ENCODE data around the gene RDH16. TPM values are rescaled to one million over a fixed set of nuclear protein-coding genes. Genes with fewer than 3 reads are reported as not detected.

Gene RDH16
- total and polyA plus RNA-seq, 2 donors (not counting 3 experiments of a cell fraction or from before 2014, with no cell fraction given) = 0.08 to 0.29 TPM

- FAIRE-seq = no peak
- H3K79me2 ChIP-seq (ENCODE audit: control insufficient read depth, insufficient read depth, low read length) = no peaks in the 10 kb centered on the region
- H4K20me1 ChIP-seq (replicated peaks; ENCODE audit: control insufficient read depth, extremely low read depth, insufficient read depth, low read length) = no peaks in the 10 kb centered on the region
- intact Hi-C loops (cut with micrococcal nuclease) = no loop called here
- POLR2A ChIA-PET = no interaction called here
- no TSS peak for BruUV-seq (replicated peaks)
- H3K9ac ChIP-seq (replicated peaks; ENCODE audit: extremely low read depth, insufficient read depth, low read length) = no peak overlapping the region
- H3K36me3 ChIP-seq (ENCODE audit: control insufficient read depth in 2 of 2, extremely low read depth in 1 of 2, insufficient read depth in 2 of 2, low read length in 2 of 2) = no peaks in the 10 kb centered on the region
- no peaks in the 10 kb centered on the region for H3K9me1 ChIP-seq (replicated peaks; ENCODE audit: control insufficient read depth, extremely low read depth, insufficient read depth, low read length)
- H3K4me2 ChIP-seq (ENCODE audit: insufficient read depth, low read length) = no peak overlapping the region
- no peak for DNase-seq (ENCODE audit: low read depth, low spot score)
- H2AFZ ChIP-seq (ENCODE audit: low read depth, low read length) = no peak overlapping the region
- no peaks in the 10 kb centered on the region for H3K4me1 ChIP-seq (ENCODE audit: control insufficient read depth, extremely low read depth, insufficient read depth, low read length)
- TF ChIP-seq POLR2A (IDR thresholded peaks at IDR 0.05; ENCODE audit: low read depth, low read length) (no peak), POLR2AphosphoS5 (IDR thresholded peaks at IDR 0.05; ENCODE audit: insufficient read depth, low read depth, low read length) (no peak), JUN (IDR thresholded peaks at IDR 0.05; ENCODE audit: borderline replicate concordance, insufficient read depth, insufficient read length, low read depth) (no peak)
- H3K9me3 ChIP-seq (replicated peaks; ENCODE audit: control insufficient read depth, insufficient read depth, low read length) = no peaks in the 10 kb centered on the region
- no peak overlapping the region for H3K27ac ChIP-seq (ENCODE audit: insufficient read depth, low read depth, low read length)
- H3K4me3 ChIP-seq (replicated peaks in 1 of 3; ENCODE audit: insufficient read depth in 1 of 3, low read depth in 1 of 3, low read length in 3 of 3) = no peak overlapping the region
- CTCF ChIA-PET = no interaction called here
- dilution Hi-C loops (cut with MboI; ENCODE audit: extremely low pct_ligation_motif_present, low sequenced_read_pairs) = no loop called here
- no peaks in the 10 kb centered on the region for H3K27me3 ChIP-seq (ENCODE audit: control insufficient read depth in 2 of 2, insufficient read depth in 2 of 2, low read length in 2 of 2)
These were observed 22.9 kb upstream of the RDH16 start for GRCh38 chr12:56980268-56980667.

DNA sequence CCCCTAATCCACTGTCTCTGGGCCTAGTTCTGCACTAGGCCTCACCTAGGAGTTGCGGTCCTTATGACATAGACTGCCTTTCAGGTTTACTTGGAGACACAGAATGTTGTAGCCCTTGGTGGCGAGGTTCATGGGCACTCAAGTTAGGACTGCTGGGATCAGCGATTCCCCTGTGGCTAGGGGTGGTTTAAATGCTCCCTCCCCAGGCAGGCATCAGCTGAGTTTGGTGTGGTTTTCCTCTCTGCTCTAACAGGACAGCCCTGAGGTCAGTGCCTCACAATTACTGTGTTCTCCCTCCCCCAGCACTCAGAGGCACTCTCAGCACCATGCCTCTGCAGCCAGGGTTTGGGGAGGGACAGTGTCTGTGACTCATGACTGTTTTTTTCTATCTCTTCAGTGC is 22.2 kb upstream of the RDH16 start:
- H3K9ac ChIP-seq (replicated peaks; ENCODE audit: extremely low read depth, insufficient read depth, low read length) = no peak overlapping the region
- no peaks in the 10 kb centered on the region for H3K9me3 ChIP-seq (replicated peaks; ENCODE audit: control insufficient read depth, insufficient read depth, low read length)
- no peaks in the 10 kb centered on the region for H3K4me1 ChIP-seq (ENCODE audit: control insufficient read depth, extremely low read depth, insufficient read depth, low read length)
- no peak overlapping the region for H3K4me2 ChIP-seq (ENCODE audit: insufficient read depth, low read length)
- no peaks in the 10 kb centered on the region for H3K9me1 ChIP-seq (replicated peaks; ENCODE audit: control insufficient read depth, extremely low read depth, insufficient read depth, low read length)
- no peak overlapping the region for H3K27ac ChIP-seq (ENCODE audit: insufficient read depth, low read depth, low read length)
- FAIRE-seq (no peak), DNase-seq (ENCODE audit: low read depth, low spot score) (no peak)
- no TSS peak for BruUV-seq (replicated peaks)
- no peaks in the 10 kb centered on the region for H4K20me1 ChIP-seq (replicated peaks; ENCODE audit: control insufficient read depth, extremely low read depth, insufficient read depth, low read length)
- no peak overlapping the region for H2AFZ ChIP-seq (ENCODE audit: low read depth, low read length)
- H3K79me2 ChIP-seq (ENCODE audit: control insufficient read depth, insufficient read depth, low read length) = no peaks in the 10 kb centered on the region
- TF ChIP-seq POLR2A (IDR thresholded peaks at IDR 0.05; ENCODE audit: low read depth, low read length) (no peak), MYC (IDR thresholded peaks at IDR 0.05; ENCODE audit: low read depth, low read length) (no peak), FOS (IDR thresholded peaks at IDR 0.05; ENCODE audit: borderline replicate concordance, insufficient read depth, low read length) (no peak), JUN (IDR thresholded peaks at IDR 0.05; ENCODE audit: borderline replicate concordance, insufficient read depth, insufficient read length, low read depth) (no peak), CTCF (IDR thresholded peaks at IDR 0.05; ENCODE audit: extremely low read depth in 1 of 2, insufficient read depth in 1 of 2, low read depth in 1 of 2, low read length in 2 of 2) (no peak), GATA2 (IDR thresholded peaks at IDR 0.05; ENCODE audit: insufficient read depth, insufficient read length, low read depth, low read length) (no peak)
- TF ChIP-seq, protein P1, sequence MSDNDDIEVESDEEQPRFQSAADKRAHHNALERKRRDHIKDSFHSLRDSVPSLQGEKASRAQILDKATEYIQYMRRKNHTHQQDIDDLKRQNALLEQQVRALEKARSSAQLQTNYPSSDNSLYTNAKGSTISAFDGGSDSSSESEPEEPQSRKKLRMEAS (IDR thresholded peaks at IDR 0.05; ENCODE audit: insufficient read depth, insufficient read length) = no peak
- no peaks in the 10 kb centered on the region for H3K27me3 ChIP-seq (ENCODE audit: control insufficient read depth in 2 of 2, insufficient read depth in 2 of 2, low read length in 2 of 2)
- no peaks in the 10 kb centered on the region for H3K36me3 ChIP-seq (ENCODE audit: control insufficient read depth in 2 of 2, extremely low read depth in 1 of 2, insufficient read depth in 2 of 2, low read length in 2 of 2)
- H3K4me3 ChIP-seq (replicated peaks in 1 of 3; ENCODE audit: insufficient read depth in 1 of 3, low read depth in 1 of 3, low read length in 3 of 3) = no peak overlapping the region
- intact Hi-C loops (cut with micrococcal nuclease) (no loop called here), dilution Hi-C loops (cut with MboI; ENCODE audit: extremely low pct_ligation_motif_present, low sequenced_read_pairs) (no loop called here)
- ChIA-PET CTCF (interaction anchor here (1.8 kb wide), 1 partner anchor 8 kb away, joined by 6 read pairs; no protein-coding TSS in a partner anchor), POLR2A (no interaction called here)
